GM08714 (cell line): Measurements from ENCODE around the gene LINC00237.

Experiments
- H3K4me3 ChIP-seq: fragments of 200-500 bp; sonication (Bioruptor generic); 2 replicates; pipeline ENCODE4 v1.5.1; 2014; ENCODE audit warnings: mild to moderate bottlenecking, low read length, inconsistent platforms
- ZNF274 ChIP-seq: IDR thresholded peaks from 2 replicates; pipeline ENCODE4 v1.6.1; 2012; ENCODE audit warnings: mild to moderate bottlenecking, low read depth, low read length

The LINC00237 gene

GRCh38 chr20:21052686-21053001, 53.5 kb downstream of the LINC00237 start:
- no peak overlapping the region for H3K4me3 ChIP-seq
- no peak for TF ChIP-seq ZNF274

DNA sequence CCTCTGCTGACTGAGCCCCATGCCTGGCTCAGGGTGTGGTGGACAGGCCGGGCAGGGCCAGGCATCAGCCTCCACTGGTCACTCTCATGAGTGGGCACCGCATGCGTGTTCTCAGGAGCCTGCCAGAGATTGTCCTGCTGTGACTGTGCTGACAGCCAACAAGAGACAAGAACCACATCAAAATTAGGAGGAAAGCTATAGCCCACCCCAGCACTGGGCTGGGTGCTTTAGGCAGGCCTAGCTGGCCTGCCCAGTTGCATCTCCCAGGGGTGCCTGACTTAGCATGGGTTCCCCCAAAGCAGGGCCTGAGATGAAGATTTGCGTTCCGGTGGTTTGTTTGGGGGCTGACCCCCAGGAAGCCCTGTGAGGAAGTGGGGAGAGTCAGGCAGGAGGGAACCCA, 53.9 kb downstream of the LINC00237 start:
- no peak overlapping the region for H3K4me3 ChIP-seq
- TF ChIP-seq ZNF274, result no peak

- no peak overlapping the region for H3K4me3 ChIP-seq
- no peak for TF ChIP-seq ZNF274
These were observed 55.4 kb downstream of the LINC00237 start for GRCh38 chr20:21050710-21051109.

GRCh38 chr20:21049305-21049828, 56.8 kb downstream of the LINC00237 start:
- no peak for TF ChIP-seq ZNF274
- H3K4me3 ChIP-seq, result no peak overlapping the region

- no peak for TF ChIP-seq ZNF274
- no peak overlapping the region for H3K4me3 ChIP-seq
These were observed 57.3 kb downstream of the LINC00237 start for GRCh38 chr20:21048841-21049273.

- no peak overlapping the region for H3K4me3 ChIP-seq
- TF ChIP-seq ZNF274, result no peak
These were observed 58.2 kb downstream of the LINC00237 start for GRCh38 chr20:21047981-21048380.

DNA sequence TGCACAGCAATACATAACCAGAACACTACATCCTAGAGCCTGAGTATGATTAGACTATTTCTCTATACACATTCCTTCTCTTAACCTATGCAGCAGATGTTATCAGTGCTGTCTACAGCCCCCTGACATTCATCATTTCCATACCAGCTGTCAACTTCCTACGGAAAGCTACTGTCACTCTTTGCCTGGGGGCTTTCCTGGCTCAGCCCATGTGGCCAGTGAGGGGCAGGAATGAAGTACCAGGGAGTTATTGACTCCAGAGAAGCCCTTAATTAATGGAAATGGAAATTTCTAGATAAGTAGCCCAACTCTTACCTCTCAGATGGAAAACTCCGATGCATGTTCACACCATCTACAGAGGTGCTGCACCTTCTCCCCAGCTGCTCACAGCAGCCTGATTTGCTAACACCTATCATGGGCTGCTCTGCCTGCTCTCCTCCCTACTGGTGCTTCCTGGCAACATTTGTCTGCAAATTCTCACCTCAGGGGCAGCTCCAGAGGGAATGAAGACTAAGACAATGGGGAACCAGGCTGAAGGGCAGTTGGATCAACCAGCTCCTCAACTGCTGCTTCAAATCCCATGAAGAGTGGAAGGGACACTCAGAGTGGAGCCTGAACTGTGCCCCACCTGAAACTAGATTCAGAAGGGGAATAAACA, 59.6 kb downstream of the LINC00237 start:
- no peak for TF ChIP-seq ZNF274
- no peak overlapping the region for H3K4me3 ChIP-seq
